ENCODE data around the gene FCN2.

The FCN2 gene

DNA sequence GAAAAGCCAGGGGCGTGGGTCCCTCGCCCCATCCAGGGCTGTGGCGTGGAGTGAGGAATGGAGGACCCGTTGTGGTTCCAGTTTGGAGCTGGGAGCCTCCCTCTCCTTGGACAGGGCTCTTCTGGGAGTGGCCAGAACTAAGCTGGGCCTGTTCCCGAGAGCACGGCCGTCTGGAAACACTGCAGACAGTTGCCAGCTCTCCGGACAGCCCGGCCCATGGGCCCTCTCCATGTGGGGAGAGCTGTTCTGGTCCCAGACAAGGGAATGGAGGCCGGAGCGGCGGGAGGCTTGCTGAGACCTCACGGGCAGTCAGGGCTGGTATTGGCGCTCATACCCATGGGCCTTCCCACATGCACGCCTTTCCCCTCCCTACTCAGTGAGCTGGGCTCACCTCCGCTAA, 45.2 kb upstream of the FCN2 start:
- TF ChIP-seq, protein P1, sequence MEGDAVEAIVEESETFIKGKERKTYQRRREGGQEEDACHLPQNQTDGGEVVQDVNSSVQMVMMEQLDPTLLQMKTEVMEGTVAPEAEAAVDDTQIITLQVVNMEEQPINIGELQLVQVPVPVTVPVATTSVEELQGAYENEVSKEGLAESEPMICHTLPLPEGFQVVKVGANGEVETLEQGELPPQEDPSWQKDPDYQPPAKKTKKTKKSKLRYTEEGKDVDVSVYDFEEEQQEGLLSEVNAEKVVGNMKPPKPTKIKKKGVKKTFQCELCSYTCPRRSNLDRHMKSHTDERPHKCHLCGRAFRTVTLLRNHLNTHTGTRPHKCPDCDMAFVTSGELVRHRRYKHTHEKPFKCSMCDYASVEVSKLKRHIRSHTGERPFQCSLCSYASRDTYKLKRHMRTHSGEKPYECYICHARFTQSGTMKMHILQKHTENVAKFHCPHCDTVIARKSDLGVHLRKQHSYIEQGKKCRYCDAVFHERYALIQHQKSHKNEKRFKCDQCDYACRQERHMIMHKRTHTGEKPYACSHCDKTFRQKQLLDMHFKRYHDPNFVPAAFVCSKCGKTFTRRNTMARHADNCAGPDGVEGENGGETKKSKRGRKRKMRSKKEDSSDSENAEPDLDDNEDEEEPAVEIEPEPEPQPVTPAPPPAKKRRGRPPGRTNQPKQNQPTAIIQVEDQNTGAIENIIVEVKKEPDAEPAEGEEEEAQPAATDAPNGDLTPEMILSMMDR (IDR thresholded peaks at IDR 0.05; ENCODE audit: low read depth, low read length, missing control alignments), result no peak
- no peak for DNase-seq (ENCODE audit: extremely low read depth, low read depth)
- no peak overlapping the region for H3K4me3 ChIP-seq (replicated peaks; ENCODE audit: low read depth, low read length)

GRCh38 chr9:134835987-134836386, 44.6 kb upstream of the FCN2 start:
- H3K4me3 ChIP-seq (replicated peaks; ENCODE audit: low read depth, low read length), result no peak overlapping the region

GRCh38 chr9:134836406-134836970, 44.1 kb upstream of the FCN2 start:
- TF ChIP-seq, protein P1 (IDR thresholded peaks at IDR 0.05; ENCODE audit: low read depth, low read length, missing control alignments), result no peak
- no peak overlapping the region for H3K4me3 ChIP-seq (replicated peaks; ENCODE audit: low read depth, low read length)
- no peak for DNase-seq (ENCODE audit: extremely low read depth, low read depth)

More at GRCh38 chr9:134835987-134836386, 44.6 kb upstream of the FCN2 start:
- no peak for DNase-seq (ENCODE audit: extremely low read depth, low read depth)
- TF ChIP-seq, protein P1 (IDR thresholded peaks at IDR 0.05; ENCODE audit: low read depth, low read length, missing control alignments), result no peak

GRCh38 chr9:134837529-134837928, 43.1 kb upstream of the FCN2 start:
- TF ChIP-seq, protein P1 (IDR thresholded peaks at IDR 0.05; ENCODE audit: low read depth, low read length, missing control alignments), result no peak
- no peak for DNase-seq (ENCODE audit: extremely low read depth, low read depth)
- H3K4me3 ChIP-seq (replicated peaks; ENCODE audit: low read depth, low read length), result no peak overlapping the region

- no peak for DNase-seq (ENCODE audit: extremely low read depth, low read depth)
- TF ChIP-seq, protein P1 (IDR thresholded peaks at IDR 0.05; ENCODE audit: low read depth, low read length, missing control alignments), result no peak
- H3K4me3 ChIP-seq (replicated peaks; ENCODE audit: low read depth, low read length), result no peak overlapping the region
Measured at GRCh38 chr9:134838651-134839454, 41.8 kb upstream of the FCN2 start.

DNA sequence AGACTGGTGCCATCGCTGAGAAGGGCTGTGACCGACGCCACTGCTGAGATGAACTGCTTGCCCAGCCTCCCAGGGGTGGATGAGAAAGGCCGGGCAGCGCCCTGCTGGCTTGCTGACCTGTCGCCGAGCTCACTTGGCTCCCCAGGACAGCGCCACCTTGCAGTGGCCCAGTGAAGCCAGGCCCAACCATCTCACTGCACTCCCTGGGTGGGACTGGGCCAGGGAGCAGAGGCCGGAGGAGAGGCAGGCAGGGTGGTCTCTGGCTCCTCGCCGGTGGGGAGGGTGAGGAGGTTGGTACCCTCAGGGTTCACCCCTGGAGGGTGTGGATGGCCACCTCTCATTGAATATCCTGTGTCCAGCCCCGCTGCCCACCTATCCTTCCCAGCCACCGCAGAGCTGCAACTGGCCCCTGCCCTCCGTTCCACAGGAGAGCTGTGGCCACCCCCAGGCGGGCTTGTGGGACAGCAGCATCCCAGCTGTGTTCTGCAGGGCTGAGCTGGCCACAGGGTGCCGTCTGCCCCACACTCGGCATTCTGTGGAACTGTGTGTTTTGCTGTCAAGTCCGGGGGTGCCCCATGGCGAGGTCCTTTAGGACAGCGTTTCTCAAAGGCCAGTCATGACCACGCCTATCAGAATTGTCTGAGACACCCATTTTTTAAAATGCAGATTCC, 41.0 kb upstream of the FCN2 start:
- no peak overlapping the region for H3K4me3 ChIP-seq (replicated peaks; ENCODE audit: low read depth, low read length)
- TF ChIP-seq, protein P1 (IDR thresholded peaks at IDR 0.05; ENCODE audit: low read depth, low read length, missing control alignments), result peak; percentile 16
- DNase-seq (ENCODE audit: extremely low read depth, low read depth), result no peak
